HG03565 (cell line): Measurements from ENCODE around the gene SYNGR3.
A peak's percentile ranks its signal among the peaks of the same experiment; 100 is the strongest.

ENCODE experiments used
- ATAC-seq: cut with Tn5 transposase; IDR thresholded peaks from one replicate; pipeline ENCODE4 v1.9.1; 2021; ENCODE audit warnings: mild to moderate bottlenecking, moderate library complexity; ENCODE audit not compliant: unreplicated experiment

The SYNGR3 gene

DNA sequence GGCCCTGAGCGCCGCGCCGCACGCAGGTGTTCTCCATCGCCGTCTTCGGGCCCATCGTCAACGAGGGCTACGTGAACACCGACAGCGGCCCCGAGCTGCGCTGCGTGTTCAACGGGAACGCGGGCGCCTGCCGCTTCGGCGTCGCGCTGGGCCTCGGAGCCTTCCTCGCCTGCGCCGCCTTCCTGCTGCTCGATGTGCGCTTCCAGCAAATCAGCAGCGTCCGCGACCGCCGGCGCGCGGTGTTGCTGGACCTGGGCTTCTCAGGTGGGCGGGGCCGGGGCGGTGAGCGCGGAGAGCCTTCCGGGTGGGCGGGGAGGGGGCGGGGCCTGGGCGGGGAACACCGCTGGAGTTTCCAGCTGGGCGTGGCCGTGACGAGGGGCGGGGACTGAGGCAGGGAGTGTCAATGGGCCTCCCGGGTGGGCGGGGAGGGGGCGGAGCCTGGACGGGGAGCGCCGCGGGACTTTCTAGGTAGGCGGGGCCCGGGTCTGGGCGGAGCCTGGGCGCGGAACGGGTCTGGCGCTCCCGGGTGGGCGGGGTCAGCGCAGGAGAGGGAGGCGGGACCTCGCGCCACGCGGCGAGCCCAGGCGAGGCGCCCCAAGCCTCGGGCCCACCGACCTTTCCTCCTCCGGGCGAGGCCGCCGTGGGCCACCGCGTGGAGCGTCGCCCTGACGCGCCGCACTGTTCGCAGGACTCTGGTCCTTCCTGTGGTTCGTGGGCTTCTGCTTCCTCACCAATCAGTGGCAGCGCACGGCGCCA lies 2.4 kb downstream of the SYNGR3 start:
- ATAC-seq, result peak; percentile 36

DNA sequence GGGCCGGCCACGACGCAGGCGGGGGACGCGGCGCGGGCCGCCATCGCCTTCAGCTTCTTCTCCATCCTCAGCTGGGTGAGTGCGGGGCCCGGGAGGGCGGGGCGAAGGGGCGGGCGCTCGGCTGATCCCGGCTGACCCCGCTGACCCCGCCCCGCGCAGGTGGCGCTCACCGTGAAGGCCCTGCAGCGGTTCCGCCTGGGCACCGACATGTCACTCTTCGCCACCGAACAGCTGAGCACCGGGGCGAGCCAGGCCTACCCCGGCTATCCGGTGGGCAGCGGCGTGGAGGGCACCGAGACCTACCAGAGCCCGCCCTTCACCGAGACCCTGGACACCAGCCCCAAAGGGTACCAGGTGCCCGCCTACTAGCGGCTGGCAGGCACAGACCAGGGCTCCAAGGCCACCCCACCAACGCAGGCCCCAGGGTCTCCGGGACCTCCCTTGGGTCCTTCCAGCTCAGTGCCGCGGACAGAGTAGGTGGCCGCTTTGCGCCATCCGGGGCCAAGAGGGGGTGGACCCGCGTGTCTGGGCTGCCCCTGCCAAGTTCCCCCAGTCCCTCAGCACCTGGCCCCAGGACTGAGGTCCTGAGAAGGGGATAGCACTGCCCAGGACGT lies 3.0 kb downstream of the SYNGR3 start:
- no peak for ATAC-seq

- ATAC-seq, result no peak
Observed at GRCh38 chr16:1993731-1994131, 4.0 kb downstream of the SYNGR3 start.

DNA sequence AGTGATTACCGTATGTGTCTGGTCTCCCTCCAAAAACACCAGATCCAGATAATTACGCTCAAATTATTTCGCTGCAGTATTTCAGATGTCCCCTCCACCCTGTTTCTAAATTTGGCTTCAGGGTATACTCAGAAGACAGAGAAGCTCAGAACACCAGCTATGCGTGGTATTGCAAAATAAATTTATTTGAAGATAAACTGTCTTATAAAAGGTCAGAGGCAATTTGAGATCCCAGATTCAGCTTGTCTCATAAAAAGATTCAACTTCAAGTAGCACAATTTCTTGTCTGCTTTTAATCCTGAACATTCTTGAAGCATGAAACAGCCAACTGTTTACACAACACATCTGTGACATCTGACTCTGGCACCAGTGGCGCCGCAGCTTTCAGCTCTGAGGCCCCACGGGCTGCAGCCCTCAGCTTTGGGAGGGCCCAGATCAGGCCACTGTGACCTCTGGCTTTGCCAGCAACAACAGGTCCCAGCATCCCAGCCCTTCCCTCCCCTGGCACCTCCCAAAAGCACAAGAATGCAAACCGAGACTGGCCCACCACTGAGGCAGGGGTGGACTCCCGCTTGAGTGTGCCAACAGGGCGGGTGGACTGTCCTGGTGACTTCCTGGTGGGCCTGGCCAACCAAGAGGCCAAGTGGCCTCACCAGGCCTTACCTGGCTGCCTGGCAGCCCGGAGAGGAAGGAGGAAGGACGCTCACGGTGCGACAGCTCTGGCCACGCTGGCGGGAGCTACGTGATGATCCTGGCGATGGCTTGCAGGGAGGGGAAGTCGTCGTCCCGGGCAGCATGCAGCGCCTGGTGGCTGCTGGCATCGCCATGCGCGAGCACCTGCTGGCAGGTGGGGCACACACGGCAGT lies 8.0 kb downstream of the SYNGR3 start:
- ATAC-seq, result no peak

DNA sequence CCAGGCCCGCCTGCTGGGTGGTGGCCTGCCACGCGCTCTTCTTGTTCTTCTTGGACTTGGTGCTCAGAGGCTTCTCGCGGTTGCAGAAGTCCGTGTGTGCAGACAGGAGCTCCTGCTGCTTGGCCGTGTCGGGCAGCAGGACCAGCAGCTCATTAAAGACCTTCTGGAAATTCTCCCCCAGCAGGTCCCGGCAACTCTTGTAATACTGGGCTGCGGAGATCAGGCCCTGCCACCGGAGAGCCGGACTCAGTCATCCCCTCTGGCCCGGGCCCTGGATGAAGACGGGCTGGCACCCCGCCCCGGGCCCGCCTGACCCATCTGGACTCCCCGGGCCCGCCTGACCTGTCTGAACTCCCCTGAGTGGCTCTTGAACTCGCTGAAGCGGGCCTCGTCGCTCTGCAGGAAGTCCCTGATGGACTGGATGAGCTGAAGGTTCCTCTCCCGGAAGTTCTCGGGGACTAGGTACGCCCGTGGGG lies 8.6 kb downstream of the SYNGR3 start:
- ATAC-seq, result no peak

DNA sequence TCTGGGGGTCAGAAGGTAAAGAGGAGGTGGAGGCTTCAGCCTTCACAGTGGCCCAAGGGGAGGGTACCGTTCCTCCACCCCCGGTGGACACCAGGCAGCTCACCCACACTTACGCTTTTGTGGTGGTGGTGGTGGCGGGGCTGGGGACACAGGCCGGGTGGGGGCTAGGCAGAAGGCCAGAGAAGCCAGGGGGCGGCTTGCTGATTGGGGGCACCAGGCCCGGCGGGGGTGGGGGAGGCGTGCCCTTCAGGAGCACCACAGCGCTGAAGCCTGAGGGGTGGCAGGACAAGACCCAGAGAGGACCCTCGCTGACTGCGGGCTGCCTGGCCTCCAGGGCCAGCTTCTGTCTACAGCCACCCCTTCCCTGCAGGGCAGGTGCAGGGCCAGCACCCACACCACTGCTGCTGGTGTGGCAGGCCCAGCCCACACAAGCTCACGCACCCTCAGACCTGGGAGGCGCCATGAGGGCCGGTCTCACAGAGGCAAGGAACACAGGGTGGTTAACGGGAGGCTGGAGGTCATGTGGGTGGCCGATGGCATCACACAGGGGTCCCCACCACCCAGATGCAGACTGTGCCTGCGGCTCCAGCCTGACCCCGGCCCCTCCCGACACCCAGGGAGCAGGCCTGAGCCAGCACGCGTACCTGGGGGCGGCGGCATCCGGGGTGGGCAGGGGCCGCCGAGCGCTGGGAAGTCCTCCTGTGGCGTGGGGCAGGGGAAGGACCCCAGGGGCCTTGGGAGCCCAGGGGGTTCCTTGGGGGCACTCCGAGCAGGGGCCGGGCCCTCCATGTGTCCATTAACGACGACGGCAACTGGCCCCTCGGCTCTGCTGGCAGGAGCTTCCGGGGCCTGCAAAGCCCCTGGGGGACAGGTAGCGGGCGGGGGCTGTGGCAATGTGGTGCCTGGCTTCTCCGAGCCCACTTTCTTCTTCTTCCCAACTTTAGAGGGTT lies 9.4 kb downstream of the SYNGR3 start:
- no peak for ATAC-seq

- no peak for ATAC-seq
Observed at GRCh38 chr16:1999866-2000514, 10.2 kb downstream of the SYNGR3 start.

DNA sequence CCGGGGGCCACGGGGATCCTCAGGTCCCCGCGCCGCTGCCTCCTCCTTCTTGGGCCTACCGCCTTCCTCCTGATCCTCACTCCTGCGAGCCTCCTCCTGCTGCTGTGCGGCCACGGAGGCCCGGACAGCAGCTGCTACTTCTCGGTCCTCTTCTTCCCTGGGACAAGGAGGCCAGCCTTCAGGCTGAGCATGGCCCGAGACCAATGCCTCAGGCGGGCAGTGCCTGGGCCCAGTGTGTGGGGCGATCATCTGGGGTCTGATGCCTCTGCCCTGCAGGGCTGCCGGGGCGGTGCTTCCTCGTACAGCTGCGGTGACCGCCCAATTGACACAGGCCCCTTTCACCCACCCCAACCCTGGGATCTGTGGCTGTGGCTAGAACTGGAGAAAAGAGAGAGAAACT lies 11.3 kb downstream of the SYNGR3 start:
- ATAC-seq, result no peak

DNA sequence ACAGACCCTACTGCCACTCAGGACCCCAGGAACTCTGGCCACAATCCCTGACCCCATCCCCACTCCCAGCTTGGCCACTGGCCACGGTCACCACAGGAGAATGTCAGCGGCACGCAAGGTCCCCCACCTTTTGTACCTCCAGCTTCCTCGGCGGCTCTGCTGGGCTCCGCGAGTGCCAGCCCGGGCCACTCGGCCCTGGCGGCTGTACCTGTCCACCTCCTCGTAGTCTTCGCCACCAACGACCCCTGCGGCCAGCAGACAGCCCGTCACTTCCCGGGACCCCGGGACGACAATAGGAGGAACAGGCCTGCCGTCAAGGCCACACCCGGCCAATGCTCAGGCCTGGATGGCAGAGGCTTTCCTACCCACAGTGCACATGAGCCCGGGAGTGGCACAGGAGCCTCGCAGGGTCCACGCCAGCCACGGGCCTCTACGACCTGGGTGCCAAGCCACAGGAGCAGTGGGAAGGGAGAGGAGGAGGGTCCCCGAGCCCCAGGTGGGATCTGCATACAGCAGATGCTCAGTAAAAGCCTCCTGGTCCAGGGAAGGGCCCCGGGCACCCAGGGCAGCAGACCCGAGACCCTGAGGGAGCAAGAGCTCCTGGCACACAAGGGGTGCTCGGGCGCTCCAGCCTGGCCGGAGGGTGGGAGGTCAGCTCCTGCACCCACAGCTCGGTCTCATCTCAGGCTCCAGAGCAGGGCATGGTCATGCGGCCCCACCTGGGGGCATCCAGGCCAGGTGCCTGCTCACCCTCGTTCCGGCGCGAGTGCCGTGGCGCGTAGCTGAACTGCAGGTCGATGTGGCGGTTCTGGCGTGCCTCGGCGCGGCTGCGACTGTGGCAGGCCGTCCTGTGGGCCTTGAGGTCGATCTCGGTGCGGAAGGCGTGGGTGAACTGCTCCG lies 11.9 kb downstream of the SYNGR3 start:
- ATAC-seq, result no peak

GRCh38 chr16:2002406-2003230 lies 12.8 kb downstream of the SYNGR3 start:
- ATAC-seq, result no peak

DNA sequence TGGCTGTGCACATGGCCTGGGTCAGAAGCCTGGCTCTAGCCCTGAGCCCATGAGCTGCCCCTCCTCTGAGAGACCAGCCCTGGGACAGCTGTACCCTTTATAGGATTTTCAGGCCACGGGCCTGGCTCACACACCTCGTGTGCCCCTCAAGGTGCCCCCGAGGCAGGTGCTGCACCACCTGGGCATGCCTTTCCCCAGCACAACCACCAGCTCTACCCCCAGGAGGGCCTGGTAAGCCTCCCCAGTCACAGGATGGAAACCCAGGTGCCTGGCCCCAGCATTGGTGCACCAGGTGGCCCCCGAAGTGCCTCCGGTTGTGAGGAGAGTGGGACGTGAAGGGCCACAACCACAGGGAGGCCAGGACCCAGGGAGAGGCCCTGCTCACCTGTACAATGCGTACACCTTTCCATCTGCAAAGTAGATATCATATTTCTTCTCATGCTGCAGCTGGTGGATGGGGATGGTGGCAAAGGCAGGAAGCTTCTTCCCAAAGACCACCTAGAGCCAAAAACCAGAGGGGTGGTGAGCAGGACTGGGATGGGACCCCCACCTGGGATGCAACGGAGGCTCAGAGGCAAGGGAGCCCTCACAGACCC lies 13.6 kb downstream of the SYNGR3 start:
- no peak for ATAC-seq

DNA sequence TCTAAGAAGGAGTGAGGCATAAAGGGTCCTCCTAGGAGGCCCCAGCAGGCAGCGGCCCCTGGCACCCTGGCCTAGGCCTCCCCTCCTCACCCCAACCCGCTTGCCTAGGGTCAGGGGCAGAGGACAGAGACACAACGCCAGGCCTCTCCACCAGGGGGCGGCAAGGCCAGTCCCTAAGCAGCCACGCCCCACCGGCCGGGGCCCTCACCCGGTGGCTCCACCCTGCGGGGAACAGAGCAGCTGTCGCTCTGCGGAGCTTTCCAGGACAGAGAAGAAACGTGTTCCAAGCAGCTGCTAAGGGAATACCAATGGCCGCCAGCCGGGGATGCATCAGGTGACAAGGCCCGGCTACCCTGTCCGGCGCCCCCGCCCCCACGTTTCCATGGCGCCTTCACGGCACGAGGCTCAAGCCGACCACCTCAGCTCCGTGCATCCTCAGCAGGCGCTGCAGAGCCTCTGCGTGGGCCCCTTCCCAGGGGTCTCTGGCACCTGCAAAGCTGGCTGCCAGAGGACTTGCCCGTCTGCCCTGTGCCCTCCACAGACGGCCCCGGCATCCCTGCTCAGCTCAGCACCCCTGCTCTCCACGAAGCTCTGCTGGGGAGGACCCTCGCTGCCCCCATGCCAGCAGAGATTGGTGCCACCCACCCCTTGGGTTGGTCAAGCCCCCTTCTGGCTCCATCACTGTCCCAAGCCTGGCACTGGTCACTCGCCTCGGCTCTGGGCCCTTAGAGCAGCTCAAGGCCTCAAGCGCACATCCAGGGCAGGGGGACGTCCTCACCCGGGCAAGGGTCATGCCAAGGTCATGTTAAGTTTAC lies 14.3 kb downstream of the SYNGR3 start:
- ATAC-seq, result peak; percentile 64

DNA sequence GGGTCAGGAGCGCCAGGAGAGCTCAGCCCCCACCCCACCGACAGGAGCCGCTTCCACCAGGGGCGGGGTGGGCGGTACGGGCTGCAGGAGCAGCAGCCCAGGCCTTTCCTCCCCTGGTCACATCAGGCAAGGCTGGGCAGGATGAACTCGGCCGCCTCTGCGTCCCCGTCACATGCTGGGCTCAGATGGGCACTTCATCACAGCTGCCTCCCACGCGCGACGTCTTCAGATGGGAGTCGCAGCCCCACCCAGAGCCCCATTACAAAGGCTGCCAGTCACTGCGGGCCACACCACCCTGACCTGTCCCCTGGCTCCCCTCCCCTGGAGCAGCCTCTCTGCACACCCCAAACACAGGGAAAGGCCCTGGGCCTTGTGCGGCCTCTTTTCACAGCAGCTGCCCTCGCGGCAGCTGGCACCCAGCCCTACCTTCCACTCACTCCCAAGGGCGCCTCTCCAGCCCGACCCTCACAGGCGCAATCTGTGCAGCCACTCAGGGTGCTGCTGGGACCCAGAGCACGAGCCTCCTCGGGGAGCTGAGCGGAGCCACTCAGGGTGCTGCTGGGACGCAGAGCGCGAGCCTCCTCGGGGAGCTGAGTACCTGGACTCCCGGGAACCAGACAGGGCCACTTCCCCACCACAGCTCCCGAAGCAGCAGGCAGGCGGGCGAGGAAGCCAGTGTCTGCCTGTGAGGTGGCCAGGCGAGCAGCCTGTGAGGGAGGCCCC lies 15.2 kb downstream of the SYNGR3 start:
- ATAC-seq, result no peak

- ATAC-seq, result no peak
Observed at GRCh38 chr16:2005646-2006045, 15.9 kb downstream of the SYNGR3 start.

DNA sequence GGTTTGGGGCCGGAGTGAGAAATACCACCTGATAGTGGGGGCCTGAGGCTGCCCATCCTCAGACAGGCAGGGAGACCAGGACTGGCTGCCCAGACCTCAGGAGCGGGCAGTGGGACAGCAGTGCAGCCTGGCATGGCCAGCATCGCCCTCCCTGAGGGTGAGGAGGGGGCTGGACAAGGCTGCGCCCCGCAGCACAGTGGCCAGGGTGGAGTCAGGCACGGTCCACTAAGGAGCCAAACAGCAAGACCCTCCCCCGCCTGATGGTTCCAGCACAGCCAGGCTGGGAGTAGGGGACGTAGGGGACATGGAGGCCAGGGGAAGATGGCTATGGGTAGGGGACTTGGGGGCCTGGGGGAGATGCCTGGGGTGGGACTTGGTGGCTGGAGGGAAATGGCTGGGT lies 16.5 kb downstream of the SYNGR3 start:
- no peak for ATAC-seq
